Renal cortex interstitium (tissue), 11 donors: ENCODE data around the gene RAD18. TPM values are rescaled to one million over a fixed set of nuclear protein-coding genes. Genes with fewer than 3 reads are reported as not detected.
A peak's percentile ranks its signal among the peaks of the same experiment; 100 is the strongest.

ENCODE experiments used
- DNase-seq, 11 donors: peaks; one replicate each; pipeline ENCODE4 v3.0.0-alpha.2; 2013; ENCODE audit warnings: low read depth in 9 of 11, low spot score in 4 of 11; ENCODE audit errors: extremely low read depth in 1 of 11
- polyA plus RNA-seq, 3 donors: library from polyadenylated mRNA; unstranded; fragments of 120-200 nt; gene quantifications; one replicate each; pipeline ENCODE4 v1.2.1, GENCODE V29; 2013; ENCODE audit not compliant: insufficient read length in 3 of 3

The RAD18 gene
- polyA plus RNA-seq, 3 donors = 9.7 to 12.4 (median 10.3) TPM

DNA sequence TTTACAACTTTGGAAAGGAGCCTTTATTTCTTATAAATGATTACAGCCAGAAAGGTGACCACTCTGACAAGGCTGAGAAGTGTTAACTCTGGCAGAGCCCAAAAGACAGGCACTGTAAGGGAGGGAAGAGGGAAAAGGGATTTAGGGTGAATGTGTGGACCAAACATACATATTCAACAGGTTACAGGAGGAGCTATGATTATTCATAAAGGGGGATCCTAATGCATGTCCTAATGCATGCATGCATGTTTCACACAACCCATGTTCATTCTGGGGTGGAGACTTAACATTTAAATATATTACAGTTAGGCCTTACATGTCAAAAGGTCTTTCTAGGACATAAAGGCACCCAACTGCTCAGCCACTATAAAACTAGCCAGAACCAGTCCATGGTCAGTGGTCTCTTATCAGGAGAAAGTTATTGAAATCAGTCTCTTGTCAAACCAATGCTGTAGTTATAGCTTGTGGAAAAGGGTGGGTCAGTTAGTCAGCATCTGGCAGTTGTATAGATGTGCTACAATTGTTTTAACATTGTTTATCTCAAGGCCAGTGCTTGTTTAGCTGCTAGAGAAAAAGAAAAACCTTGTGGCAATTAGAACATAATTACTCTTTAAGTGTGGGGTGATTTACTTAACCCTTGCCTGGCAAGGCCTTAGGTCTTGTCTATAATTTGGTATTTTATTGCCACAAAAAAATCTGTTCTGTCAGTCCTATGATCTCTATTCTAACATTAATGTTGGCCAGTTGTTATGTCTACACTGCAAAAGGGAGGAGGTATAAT, 77.5 kb downstream of the RAD18 start:
- DNase-seq = no peak

DNA sequence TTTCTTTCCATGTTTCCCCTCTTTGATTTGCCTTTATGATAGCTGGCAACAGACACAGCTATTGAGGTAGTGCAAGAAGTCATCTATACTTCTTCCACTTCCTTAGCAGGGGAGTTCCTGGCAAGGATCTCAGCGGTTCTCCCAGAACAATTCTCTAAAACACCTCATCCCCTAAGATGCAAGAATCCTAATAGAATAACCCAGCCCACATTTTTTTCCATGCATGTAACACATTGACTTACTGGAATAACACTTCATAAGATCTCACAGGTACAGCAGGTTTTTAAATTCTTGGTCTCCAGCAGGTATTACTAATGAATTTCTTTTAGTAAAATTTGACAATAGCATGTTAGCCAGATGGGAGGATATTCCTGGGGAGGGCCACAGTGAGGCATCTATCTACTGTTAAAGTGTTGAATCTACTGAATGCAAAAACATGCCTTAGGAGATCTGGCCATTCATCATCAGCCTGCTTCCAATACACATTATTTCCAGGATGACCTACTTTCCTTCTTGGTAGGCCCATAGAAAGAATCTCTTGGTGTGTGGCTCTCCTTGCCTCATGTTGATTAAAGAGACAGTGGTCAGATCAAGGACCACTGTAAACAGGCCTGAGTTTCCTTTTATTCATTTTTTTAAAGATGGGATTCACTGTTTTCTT, 78.5 kb downstream of the RAD18 start:
- no peak for DNase-seq

- no peak for DNase-seq
Observed at GRCh38 chr3:8882642-8883041, 80.6 kb downstream of the RAD18 start.

GRCh38 chr3:8882171-8882593, 81.1 kb downstream of the RAD18 start:
- peak in 2 of 11 donors; percentile 13 to 19 for DNase-seq

DNA sequence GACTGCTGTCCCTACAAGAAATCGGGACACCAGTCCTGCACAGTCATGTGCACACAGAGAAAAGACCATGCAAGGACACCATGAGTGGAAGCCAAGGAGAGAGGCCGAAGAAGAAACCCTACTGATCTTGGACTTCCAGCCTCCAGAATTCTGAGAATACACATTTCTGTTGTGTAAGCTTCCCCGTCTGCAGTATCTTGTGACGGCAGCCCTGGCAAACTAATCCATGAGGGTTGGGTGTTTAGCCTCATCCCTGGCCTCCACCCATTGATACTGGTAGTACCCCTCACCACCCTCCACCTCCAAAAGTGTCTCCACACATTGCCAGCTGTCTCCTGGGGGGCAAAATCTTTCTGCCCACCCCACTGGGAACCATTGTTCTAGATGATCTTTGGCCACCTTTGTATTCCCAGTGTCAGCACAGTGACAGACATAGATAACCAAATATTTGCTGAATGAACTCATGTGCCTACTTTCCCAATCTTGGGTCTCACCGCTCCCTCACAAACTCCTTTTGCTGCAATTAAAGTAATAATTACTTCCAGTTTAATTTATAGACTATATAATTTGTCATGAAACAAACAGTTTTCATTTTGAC, 83.8 kb downstream of the RAD18 start:
- no peak for DNase-seq

GRCh38 chr3:8875836-8876235, 87.4 kb downstream of the RAD18 start:
- DNase-seq = no peak

DNA sequence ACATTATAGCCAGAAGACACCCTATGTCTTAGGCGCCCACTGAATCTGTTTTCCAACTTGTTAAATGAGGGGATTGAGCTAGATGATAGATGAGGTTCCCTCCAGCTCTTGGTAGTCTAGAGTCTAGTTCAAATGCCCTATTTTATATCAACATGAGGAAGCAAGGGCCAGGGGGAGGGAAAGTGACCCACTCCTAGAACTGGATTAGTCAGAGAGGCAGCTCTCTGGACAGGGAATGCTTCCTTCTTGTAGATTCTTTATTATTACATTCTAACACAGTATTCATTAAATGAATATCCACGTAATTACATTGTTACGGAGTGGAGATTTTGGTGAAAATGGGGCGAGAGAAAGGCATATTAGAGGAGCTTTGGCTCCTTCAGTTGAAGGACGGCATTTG, 89.5 kb downstream of the RAD18 start:
- DNase-seq = no peak

DNA sequence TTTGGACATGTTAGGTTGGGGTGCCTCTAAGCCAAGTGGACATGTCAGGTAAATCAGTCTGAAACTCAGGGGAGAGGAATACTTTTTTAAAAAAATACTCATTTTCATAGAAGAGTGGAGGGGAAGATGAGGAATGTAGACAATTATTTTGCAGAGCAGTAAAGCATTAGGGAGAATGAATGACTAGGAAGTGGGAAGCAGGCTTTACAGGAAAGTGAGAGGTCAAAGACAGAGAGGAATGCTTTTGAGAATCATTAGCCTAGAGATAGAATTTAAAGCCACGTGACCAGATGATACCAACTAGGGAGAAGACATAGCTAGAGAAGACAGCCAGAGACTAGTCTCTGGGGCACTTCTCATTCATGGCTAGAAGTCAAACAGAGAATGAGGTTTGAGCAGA, 91.0 kb downstream of the RAD18 start:
- no peak for DNase-seq

DNA sequence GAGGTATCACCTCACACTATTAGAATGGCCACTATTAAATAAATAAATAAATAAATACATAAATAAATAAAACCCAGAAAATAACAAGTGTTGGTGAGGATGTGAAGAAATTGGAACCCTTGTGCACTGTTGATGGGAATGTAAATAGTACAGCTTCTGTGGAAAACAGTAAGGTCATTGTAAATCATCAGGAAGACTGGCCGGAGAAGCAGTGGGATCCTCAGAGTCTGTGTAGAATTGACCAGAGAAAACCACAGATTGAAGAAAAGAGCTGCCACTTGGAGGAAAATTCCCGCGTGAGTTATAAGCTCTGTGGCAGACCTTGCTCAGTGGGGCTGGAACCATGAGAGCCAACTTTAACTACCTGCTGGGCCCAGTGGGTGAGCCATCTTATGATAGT, 92.0 kb downstream of the RAD18 start:
- no peak for DNase-seq

DNA sequence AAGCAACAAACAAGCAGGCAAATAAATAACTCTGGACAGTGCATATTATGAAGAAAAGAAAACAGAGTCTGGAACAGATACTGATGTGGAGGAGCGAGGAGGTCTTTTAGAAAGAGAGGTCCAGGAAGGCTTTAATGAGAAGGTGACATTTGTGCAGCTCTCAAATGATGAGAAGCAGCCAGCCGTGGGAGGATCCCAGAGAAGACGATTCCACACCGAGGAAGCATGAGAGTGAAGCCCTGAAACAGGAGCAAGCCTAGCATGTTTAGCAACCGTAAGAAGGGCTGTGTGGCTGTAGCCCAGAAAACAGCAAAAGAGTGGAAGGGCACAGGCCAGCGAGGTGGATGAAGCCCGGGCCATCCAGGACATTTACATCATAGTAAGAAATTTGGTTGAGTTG, 93.1 kb downstream of the RAD18 start:
- DNase-seq = no peak

DNA sequence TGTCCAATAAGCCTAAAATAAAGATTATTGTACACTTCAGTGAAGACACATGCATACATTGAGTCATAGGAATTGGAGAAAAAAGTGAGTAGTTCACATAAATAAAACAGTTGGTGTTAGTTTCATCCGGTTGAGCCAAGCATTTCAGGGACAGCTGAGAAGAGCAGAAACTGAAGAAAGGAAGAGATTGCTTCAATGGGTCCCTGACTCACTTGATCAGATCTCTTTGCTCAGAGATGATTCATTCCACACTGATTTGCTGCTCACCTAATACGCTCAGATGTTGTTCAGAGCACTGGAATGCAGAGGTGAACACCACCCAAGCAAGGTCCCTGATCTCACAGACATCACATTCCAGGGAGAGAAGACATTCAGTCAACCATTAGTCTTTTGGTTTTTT, 93.7 kb downstream of the RAD18 start:
- no peak for DNase-seq

DNA sequence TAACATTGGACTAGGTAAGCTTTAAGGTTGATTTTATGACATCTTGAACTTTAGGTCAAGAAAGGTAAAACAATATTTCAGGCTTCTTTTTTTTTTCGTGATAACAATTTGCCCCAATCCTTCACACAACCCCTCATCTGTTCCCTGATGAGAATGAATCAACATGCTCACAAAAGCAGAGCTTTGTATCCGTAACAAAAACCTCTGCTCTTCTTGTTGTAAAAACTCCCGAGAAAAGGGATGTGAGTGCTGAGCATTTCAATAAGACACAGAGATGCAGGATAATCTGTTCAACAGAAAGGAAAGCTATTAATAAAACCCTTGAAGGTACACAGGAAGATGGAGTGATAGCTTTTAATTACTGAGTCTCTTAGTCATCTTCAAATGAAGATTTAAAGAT, 94.3 kb downstream of the RAD18 start:
- DNase-seq = no peak

DNA sequence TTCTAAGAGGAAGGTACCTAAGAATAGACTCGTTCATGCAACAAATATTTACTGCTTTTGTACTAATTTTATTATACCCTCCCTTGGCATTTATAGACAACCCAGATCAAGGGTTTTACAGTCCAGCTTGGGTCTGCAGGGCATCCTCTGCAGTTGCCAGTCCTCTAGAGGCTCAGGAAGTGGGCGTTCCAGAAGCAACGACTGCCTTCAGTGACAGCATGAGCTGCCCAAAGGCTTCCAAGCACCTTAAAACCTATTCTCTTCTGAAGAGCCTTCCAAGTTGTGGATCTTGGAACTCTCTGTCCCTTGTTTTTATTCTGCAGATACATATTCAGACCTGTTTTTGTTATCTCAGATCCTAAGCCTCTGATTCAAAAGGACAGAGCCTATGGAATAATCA, 95.6 kb downstream of the RAD18 start:
- no peak for DNase-seq

DNA sequence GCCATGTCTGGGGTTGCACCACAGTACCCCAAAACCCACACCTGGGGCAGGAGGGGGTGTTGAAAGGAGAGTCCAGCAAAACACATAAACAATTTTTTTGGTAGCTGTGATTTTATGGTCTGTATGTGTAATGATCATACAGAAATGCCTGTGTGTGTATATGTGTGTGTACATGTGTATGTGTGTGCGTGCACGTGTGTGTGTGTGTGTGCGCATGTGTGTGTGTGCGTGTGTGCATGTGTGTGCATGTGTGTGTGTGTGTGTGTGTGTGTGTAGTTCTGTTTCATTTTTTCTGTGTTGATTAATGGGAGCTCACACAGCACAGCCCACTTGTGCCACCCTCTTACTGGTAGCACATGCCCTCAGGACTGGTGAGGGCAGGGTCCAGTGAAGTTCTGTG, 97.6 kb downstream of the RAD18 start:
- no peak for DNase-seq

DNA sequence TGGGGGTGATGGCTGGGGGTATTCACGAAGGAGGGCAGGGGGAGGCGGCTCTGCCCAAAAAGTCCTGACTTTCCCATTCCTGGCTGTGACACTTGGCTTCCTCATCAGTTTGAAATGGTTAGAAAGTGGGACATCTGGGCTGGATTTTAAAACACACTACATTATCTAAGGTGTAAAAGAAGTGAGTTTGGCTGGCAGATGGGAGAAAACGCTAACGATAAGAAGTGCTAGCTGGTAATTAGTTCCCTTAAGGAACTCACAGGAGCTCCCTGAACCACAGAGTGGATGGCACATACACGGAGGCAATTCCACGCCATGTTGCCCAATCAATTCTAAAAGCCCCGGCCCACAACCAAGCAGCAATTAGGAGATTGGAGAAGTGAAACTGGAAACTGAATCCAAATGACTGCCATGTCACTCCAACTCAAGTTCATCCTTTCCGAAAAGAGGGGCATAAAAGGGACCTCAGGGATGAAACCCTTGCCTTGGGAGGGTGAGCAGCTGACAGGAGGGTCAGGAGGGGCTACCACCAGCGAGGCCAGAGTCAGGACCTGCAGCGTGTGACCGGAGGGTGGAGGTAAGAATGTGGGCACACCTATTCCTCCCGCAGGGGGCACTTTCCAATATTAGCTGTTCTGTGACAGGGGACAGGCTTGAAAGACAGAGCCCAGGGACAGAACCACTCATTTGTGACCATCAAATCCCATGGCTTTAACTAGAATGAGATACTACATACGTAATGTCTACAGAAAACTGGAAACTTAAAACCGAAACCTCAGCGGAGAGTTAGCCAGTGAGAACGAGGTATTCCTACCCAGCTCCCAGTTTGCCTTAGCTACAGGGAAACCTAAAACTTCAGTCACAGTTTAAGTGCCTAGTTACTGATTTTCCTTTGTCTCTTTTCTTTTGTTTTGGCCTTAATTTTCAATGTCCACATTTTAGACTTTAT, 98.6 kb downstream of the RAD18 start:
- peak in 6 of 11 donors; percentile 13 to 46 (median 26) for DNase-seq

GRCh38 chr3:8863891-8864290, 99.4 kb downstream of the RAD18 start:
- DNase-seq = no peak

DNA sequence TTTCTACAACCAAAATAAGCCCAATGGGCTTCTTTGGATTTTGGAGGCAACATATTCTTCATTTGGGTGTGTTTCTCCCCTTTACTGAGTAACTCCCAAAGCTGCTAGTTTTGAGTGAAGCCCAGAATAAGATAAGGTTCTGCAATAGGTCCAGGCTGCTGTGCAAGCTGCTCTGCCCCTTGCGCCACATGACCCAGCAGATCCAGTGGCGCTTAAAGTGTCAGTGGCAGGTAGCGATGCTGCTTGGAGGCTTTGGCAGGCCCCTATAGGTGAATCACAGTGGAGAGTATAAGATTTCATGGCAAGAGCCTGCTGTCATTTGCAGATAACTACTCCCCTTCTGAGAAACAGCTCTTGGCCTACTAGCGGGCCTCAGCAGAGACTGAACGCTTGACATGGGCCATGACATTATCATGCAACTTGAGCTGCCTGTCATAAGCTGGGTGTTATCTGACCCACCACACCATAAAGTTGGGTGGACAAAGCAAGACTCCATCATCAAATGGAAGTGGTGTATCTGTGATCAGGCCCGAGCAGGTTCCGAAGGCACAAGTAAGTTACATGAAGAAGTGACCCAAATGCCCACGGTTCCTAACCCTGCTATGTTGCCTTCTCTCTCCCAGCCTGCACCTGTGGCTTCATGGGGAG, 105.4 kb downstream of the RAD18 start:
- DNase-seq = no peak

DNA sequence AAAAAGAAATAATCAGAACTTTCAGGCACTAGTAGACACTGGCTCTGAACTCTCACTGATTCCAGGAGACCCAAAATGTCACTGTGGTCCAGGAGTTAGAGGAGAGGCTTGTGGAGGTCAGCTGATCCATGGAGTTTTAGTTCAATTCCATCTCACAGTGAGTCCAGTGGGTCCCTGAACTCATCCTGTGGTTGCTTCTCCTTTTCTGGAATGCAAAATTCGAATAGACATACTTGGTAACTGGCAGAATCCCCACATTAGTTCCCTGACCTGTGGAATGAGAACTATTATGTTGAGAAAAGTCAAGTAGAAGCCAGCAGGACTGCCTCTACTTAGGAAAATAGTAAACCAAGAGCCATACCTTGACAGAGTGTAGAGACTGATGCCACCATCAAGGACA, 106.6 kb downstream of the RAD18 start:
- DNase-seq = no peak

DNA sequence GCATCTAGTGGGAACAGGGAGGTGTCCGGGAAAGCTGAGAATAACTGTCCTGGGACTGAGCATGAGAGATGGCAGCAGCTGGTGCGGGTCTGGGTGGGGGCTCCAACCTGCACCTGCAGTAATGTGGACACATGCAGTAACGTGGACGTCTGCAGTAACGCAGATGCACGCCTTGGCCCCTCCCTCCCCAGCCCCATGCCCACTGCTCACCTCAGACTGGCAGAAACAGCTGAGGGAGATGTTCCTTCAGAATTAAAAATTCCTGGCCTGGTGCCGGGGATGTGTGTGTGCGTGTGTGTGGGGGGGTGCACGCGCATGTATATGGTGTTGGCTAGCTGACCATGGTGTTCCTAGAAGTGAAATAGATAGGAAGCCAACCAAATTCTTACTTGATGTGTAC, 107.2 kb downstream of the RAD18 start:
- DNase-seq = no peak
